Epithelial cell of alveolus of lung (primary cell): ENCODE data around the gene PDE6H. TPM values are rescaled to one million over a fixed set of nuclear protein-coding genes. Genes with fewer than 3 reads are reported as not detected.

Experiments used
- total RNA-seq: library from RNA; depleted of rRNA; stranded (reverse); fragments of >200 nt; gene quantifications from 2 replicates; pipeline ENCODE4 v1.2.1, GENCODE V29; 2015

PDE6H gene
- not detected in 2 replicates for total RNA-seq

DNA sequence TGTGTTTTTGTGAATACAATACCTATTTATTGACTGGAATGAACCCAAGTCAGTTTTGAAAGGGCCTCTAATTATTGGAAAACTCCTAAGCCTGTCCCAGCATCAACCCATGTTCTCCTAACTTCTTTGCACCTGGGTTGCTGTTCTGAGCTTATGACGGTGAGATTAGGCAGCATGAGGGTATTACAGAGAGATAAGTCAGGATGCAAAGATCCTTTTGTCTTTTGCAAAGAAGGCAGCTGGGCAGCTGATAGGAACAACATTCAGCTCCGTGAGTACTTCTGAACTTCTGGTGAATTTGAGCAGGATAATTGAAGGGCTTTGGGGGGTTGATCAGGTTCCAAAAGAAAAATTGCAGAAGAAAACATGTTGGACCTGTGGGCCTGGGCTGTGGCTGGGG is at the start of gene PDE6H:
PDE6H (plus strand) TSS at position 227 of the 400 bp plus-strand sequence. CDS start 4,971 bp downstream, outside the sequence.

DNA sequence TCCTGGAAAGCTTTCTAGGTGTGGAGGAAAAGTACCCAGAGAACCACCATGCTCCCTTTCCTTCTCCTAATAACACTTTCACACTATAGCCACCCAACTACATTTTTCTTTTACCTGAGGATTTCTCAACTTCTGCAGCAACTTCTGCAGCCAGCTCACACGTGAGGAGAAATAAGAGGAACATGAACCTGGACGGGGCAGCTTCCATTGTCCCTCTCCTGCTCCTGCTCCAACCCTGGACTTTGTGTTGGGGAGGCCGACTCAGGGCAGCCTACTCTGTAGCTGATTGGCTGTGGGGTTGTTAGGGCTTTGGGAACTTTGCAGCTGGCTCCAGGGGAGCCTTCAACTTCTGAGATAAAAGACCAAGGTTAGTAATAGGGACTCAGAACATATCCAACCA is 34.5 kb upstream of the PDE6H start, which contains the start of gene ERP27:
ERP27 (minus strand) TSS at position 237 of the 400 bp plus-strand sequence; CDS start at position 208, 29 bp downstream.

DNA sequence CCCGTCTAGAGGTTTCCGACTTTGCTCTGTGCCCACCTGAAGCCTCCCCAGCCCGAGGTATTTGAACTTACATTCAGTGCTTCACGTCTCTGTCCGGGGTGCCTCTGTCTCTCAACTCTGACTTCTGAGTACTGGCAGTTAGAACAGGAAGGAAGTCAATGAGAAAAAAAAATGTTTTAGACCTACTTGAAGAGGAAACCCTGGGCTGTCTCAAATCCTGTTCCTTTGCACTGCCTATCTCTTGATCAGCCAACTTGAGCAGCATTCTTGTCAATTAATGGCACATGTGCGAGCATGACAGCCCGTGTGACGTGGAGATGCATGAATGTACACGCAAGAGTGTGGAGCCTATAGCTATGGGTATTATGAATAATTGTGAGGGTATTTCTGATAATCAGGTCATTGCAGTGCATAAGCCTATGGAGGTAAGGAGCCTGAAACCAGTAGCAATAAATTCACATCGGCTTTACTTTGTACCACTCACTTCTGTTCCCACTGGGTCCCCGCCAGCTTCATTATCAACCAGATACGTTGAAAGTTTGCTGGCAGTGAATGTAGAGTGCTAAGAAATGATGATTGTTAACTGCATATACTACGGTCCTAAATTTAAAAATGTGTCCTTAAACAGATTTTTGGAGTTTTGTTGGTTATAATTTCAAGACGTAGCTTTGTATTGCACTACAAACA is 11.2 kb upstream of the PDE6H start, which contains the start of gene ARHGDIB:
ARHGDIB (minus strand) TSS at position 136 of the 687 bp plus-strand sequence. CDS start 10,889 bp downstream, outside the sequence.

Other genes starting within 250 kb of the PDE6H start
- gene WBP11, start 169.6 kb upstream of the PDE6H start, total RNA-seq = 21.1 and 28.7 TPM in 2 replicates
- gene C12orf60, start 169.4 kb upstream of the PDE6H start, total RNA-seq = 1.3 and 2.1 TPM in 2 replicates
- gene SMCO3, start 158.9 kb upstream of the PDE6H start, total RNA-seq = under 0.01 TPM in 1 of 2 replicates, not detected in the other
- not detected in 2 replicates for gene ART4, start 129.5 kb upstream of the PDE6H start, total RNA-seq
- 13.6 and 48.4 TPM in 2 replicates for gene MGP, start 87.2 kb upstream of the PDE6H start, total RNA-seq
- 0.26 TPM in 1 of 2 replicates, not detected in the other for gene ERP27, start 34.5 kb upstream of the PDE6H start, total RNA-seq
- gene ARHGDIB, start 11.4 kb upstream of the PDE6H start, total RNA-seq = 4.0 and 23.8 TPM in 2 replicates
- gene RERG, start 248.4 kb downstream of the PDE6H start, total RNA-seq = 0.26 and 2.0 TPM in 2 replicates